K562 (cell line): ENCODE measurements around the gene BBX. TPM values are rescaled to one million over a fixed set of nuclear protein-coding genes. Genes with fewer than 3 reads are reported as not detected.

ENCODE experiments used
- ATAC-seq: fragments of 200-7000 bp; cut with Tn5 transposase; 3 replicates; pipeline ENCODE4 v1.9.1; 2020; ENCODE audit warnings: moderate library complexity
- BruUV-seq: library from RNA; stranded (reverse); fragments of 400-500 nt; replicated peaks from 2 replicates; lab custom pipeline; 2021; lab: Mats Ljungman, UMichigan
- CTCF ChIA-PET: fragments of 300-600 bp; formaldehyde crosslinking; extraction: SDS; loops from one replicate; lab custom pipeline; 2021; ENCODE audit warnings: low intra/inter-chr PET ratio; lab: Yijun Ruan, JAX
- POLR2A ChIA-PET: fragments of 300-600, 350-650 bp; sonication (Branson Sonifier 250); formaldehyde crosslinking; extraction: SDS; loops from one replicate; lab custom pipeline; 2021; ENCODE audit warnings: antibody characterized with exemption, inconsistent platforms; lab: Yijun Ruan, JAX
- DNase-seq, 4 experiments: peaks; one replicate each; pipeline versions ENCODE4 v3.0.0 to v3.0.0-alpha.2; 2011 to 2018; ENCODE audit warnings: low spot score in 3 of 4, mixed read lengths in 3 of 4; ENCODE audit errors: extremely low read depth in 1 of 4
- FAIRE-seq: peaks from 2 replicates; lab custom pipeline; 2011; peaks lifted over from hg19 to GRCh38; lab: Jason Lieb, UNC
- H2AFZ ChIP-seq: 2 replicates; pipeline ENCODE4 v1.6.0; 2011; ENCODE audit warnings: low read depth, low read length, control low read depth, inconsistent platforms
- H3K27ac ChIP-seq: fragments of 200-600 bp; 3 replicates; pipeline ENCODE4 v1.8.0; 2011; ENCODE audit warnings: low read depth, mild to moderate bottlenecking, control low read depth, inconsistent platforms, low read length, moderate library complexity, mixed read lengths; ENCODE audit errors: extremely low read depth
- H3K27me3 ChIP-seq, 2 experiments: fragments of 300-600 bp in 1 of 2; 2 replicates in 1 of 2; 3 replicates in 1 of 2; pipeline versions ENCODE4 v1.6.0 to v1.8.0; 2011; ENCODE audit warnings: inconsistent platforms in 2 of 2, low read length in 2 of 2, mild to moderate bottlenecking in 1 of 2, mixed read lengths in 1 of 2, moderate library complexity in 1 of 2; ENCODE audit not compliant: control insufficient read depth in 2 of 2, insufficient read depth in 2 of 2
- H3K36me3 ChIP-seq: fragments of 300-600 bp; 3 replicates; pipeline ENCODE4 v1.8.0; 2011; ENCODE audit warnings: mild to moderate bottlenecking, low read length, inconsistent platforms; ENCODE audit not compliant: control insufficient read depth, insufficient read depth
- H3K4me1 ChIP-seq, 2 experiments: fragments of 200-600 bp in 1 of 2; replicated peaks in 1 of 2; 2 replicates in 1 of 2; 3 replicates in 1 of 2; pipeline versions ENCODE4 v1.5.1 to v1.8.0; 2011; ENCODE audit warnings: inconsistent platforms in 2 of 2, low read length in 2 of 2, mild to moderate bottlenecking in 1 of 2, mixed read lengths in 1 of 2, moderate library complexity in 1 of 2; ENCODE audit not compliant: control insufficient read depth in 2 of 2, insufficient read depth in 2 of 2
- H3K4me2 ChIP-seq: 2 replicates; pipeline ENCODE4 v1.6.1; 2011; ENCODE audit warnings: low read length, control low read depth, inconsistent platforms, mixed read lengths; ENCODE audit not compliant: insufficient read depth
- H3K4me3 ChIP-seq: fragments of 200-600 bp; sonication (generic), shearing (Covaris generic); 2 replicates; pipeline ENCODE4 v1.5.1; 2016; ENCODE audit warnings: control low read depth, inconsistent platforms
- H3K79me2 ChIP-seq: fragments of 200-600 bp; 3 replicates; pipeline ENCODE4 v1.8.0; 2011; ENCODE audit warnings: low read length, inconsistent platforms; ENCODE audit not compliant: control insufficient read depth, insufficient read depth
- H3K9ac ChIP-seq, 2 experiments: 2 replicates each; pipeline versions ENCODE4 v1.6.0 to v1.6.1; 2011; ENCODE audit warnings: low read depth in 2 of 2, low read length in 2 of 2, control low read depth in 1 of 2, inconsistent platforms in 1 of 2, mild to moderate bottlenecking in 1 of 2, mixed read lengths in 1 of 2; ENCODE audit not compliant: insufficient read depth in 1 of 2
- H3K9me1 ChIP-seq: one replicate; pipeline ENCODE4 v1.6.0; 2011; ENCODE audit warnings: inconsistent platforms, mild to moderate bottlenecking, low read length, moderate library complexity; ENCODE audit not compliant: control insufficient read depth, insufficient read depth
- H3K9me3 ChIP-seq: replicated peaks from 2 replicates; pipeline ENCODE4 v1.5.1; 2011; ENCODE audit warnings: low read depth, low read length, inconsistent platforms; ENCODE audit not compliant: control insufficient read depth, insufficient read depth
- H4K20me1 ChIP-seq: replicated peaks from 2 replicates; pipeline ENCODE4 v1.6.1; 2011; ENCODE audit warnings: low read length, inconsistent platforms, mixed read lengths; ENCODE audit not compliant: control insufficient read depth, insufficient read depth
- BHLHE40 ChIP-seq: IDR thresholded peaks from 2 replicates; pipeline ENCODE4 v1.6.1; 2011; ENCODE audit warnings: low read length, improper control_type of control experiment
- COPS2 ChIP-seq: fragments of 450-650 bp; conservative IDR thresholded peaks from 2 replicates; pipeline ENCODE4 v1.6.1; 2016; ENCODE audit warnings: mild to moderate bottlenecking, moderate library complexity
- GABPB2 ChIP-seq: fragments of 250-450 bp; sonication (Bioruptor Pico); conservative IDR thresholded peaks from 2 replicates; pipeline ENCODE4 v1.5.1; 2021; ENCODE audit warnings: mild to moderate bottlenecking
- MAFK ChIP-seq: IDR thresholded peaks from 2 replicates; pipeline ENCODE4 v1.6.1; 2011; ENCODE audit warnings: low read length, improper control_type of control experiment
- NCOR1 ChIP-seq: fragments of 450-650 bp; IDR thresholded peaks from 2 replicates; pipeline ENCODE4 v1.6.1; 2016; ENCODE audit warnings: mild to moderate bottlenecking, moderate library complexity
- RB1 ChIP-seq: fragments of 450-650 bp; IDR thresholded peaks from 2 replicates; pipeline ENCODE4 v1.6.1; 2017; ENCODE audit warnings: low read depth, mild to moderate bottlenecking
- SIN3B ChIP-seq: fragments of 450-650 bp; IDR thresholded peaks from 2 replicates; pipeline ENCODE4 v1.6.1; 2017; ENCODE audit warnings: low read depth, mild to moderate bottlenecking, moderate library complexity
- TAF9B ChIP-seq: fragments of 450-650 bp; IDR thresholded peaks from 2 replicates; pipeline ENCODE4 v1.6.1; 2018; ENCODE audit warnings: mild to moderate bottlenecking; ENCODE audit not compliant: partially characterized antibody
- TEAD4 ChIP-seq, 2 experiments: sonication (generic) in 1 of 2; formaldehyde crosslinking in 1 of 2; IDR thresholded peaks; 2 replicates each; pipeline versions ENCODE4 v1.6.1 to v1.8.0; 2012 to 2022; ENCODE audit warnings: borderline replicate concordance in 1 of 2, inconsistent platforms in 1 of 2, low read length in 1 of 2, mild to moderate bottlenecking in 1 of 2, missing genetic modification reagents in 1 of 2
- ZNF41 ChIP-seq: fragments of 250-450 bp; sonication (Bioruptor Pico); conservative IDR thresholded peaks from 2 replicates; pipeline ENCODE4 v1.4.0; 2020; ENCODE audit warnings: mild to moderate bottlenecking
- ZNF57 ChIP-seq: fragments of 450-650 bp; formaldehyde crosslinking; IDR thresholded peaks from 2 replicates; pipeline ENCODE4 v1.4.0; 2020; ENCODE audit warnings: mild to moderate bottlenecking, moderate library complexity
- ZNF707 ChIP-seq: fragments of 250-450 bp; sonication (Bioruptor Pico); conservative IDR thresholded peaks from 2 replicates; pipeline ENCODE4 v1.8.0; 2022; ENCODE audit warnings: inconsistent platforms, mild to moderate bottlenecking, moderate library complexity
- WGBS: fragments of 100-300 bp; shearing (Covaris generic); methylation state at CpG from one replicate; pipeline ENCODE4 v1.1.6; 2016; ENCODE audit warnings: low coverage, mixed read lengths; ENCODE audit not compliant: insufficient coverage; ENCODE audit errors: missing lambda C conversion rate; 5-methylcytosine and 5-hydroxymethylcytosine counted together
- in situ Hi-C: fragments of 300-500 bp; cut with MboI; formaldehyde crosslinking; loops from 4 replicates; pipeline ENCODE4 v1.15.0; 2018; ENCODE audit warnings: inconsistent platforms, mixed read lengths
- intact Hi-C: fragments of 100-400 bp; cut with micrococcal nuclease; formaldehyde crosslinking; loops from 2 replicates; pipeline ENCODE4 v1.14.2; 2022
- polyA plus RNA-seq, 8 experiments: library from polyadenylated mRNA; depleted of rRNA in 4 of 8; stranded (reverse) in 5 of 8; unstranded in 3 of 8; fragments of >200 nt; fragmentation: Nextera tagmentation in 2 of 8; fragmentation: Illumina TruSeq in 1 of 8; extraction: Ambion mirVana in 2 of 8; extraction: Trizol in 1 of 8; gene quantifications; 2 replicates each; pipeline versions ENCODE4 v1.2.1 to v1.2.3, GENCODE V29; 2011 to 2014; ENCODE audit warnings: inconsistent platforms in 1 of 8, missing spikeins in 1 of 8
- total RNA-seq, 7 experiments: library from RNA; depleted of rRNA in 6 of 7; stranded (reverse); fragments of >200 nt in 6 of 7; fragmentation: Illumina TruSeq in 2 of 7; extraction: Trizol in 2 of 7; gene quantifications; 2 replicates each; pipeline versions ENCODE4 v1.2.1 to v1.2.3, GENCODE V29; 2011 to 2021; ENCODE audit warnings: low replicate concordance in 1 of 7
- TF ChIP-seq, protein P1 (sequence below): IDR thresholded peaks from 3 replicates; pipeline ENCODE4 v1.6.1; 2011; ENCODE audit warnings: borderline replicate concordance, mild to moderate bottlenecking, moderate library complexity; ENCODE audit not compliant: insufficient read length; ENCODE audit errors: extremely low read depth
- TF ChIP-seq, protein P2 (sequence below): IDR thresholded peaks from 2 replicates; pipeline ENCODE4 v1.6.1; 2011; ENCODE audit warnings: borderline replicate concordance, low read depth, mild to moderate bottlenecking, moderate library complexity, low read length; ENCODE audit not compliant: insufficient read depth, poor library complexity, severe bottlenecking

Gene BBX
- total and polyA plus RNA-seq, 9 of the 15 experiments (the other 6 are each of a cell fraction or from before 2014, with no cell fraction given): 4.9 to 19.5 (median 11.8) TPM

GRCh38 chr3:107668416-107668815 lies 145.7 kb downstream of the BBX start:
- no peak overlapping the region for H3K4me2 ChIP-seq
- DNase-seq (no peak), FAIRE-seq (no peak), ATAC-seq (no peak)
- H2AFZ ChIP-seq: no peak overlapping the region
- H3K9ac ChIP-seq: no peak overlapping the region
- H4K20me1 ChIP-seq: no peaks in the 10 kb centered on the region
- H3K4me3 ChIP-seq: no peak overlapping the region
- no peak overlapping the region for H3K27ac ChIP-seq
- intact Hi-C loops: loop anchor here (10.0 kb wide), 1 partner anchor 94 kb away; no protein-coding TSS in a partner anchor
- no peaks in the 10 kb centered on the region for H3K4me1 ChIP-seq
- POLR2A ChIA-PET: no interaction called here
- in situ Hi-C loops: no loop called here
- no peaks in the 10 kb centered on the region for H3K36me3 ChIP-seq
- 43% methylated on average over 5 of the region's 5 CpGs for WGBS
- no peaks in the 10 kb centered on the region for H3K27me3 ChIP-seq
- no TSS peak for BruUV-seq
- H3K9me3 ChIP-seq: no peaks in the 10 kb centered on the region
- H3K9me1 ChIP-seq: no peaks in the 10 kb centered on the region
- CTCF ChIA-PET: no interaction called here
- no peaks in the 10 kb centered on the region; the same call in 2 of the 3 replicates for H3K79me2 ChIP-seq
- TF ChIP-seq COPS2: no peak
- TF ChIP-seq NCOR1: no peak
- TF ChIP-seq ZNF41 (CRISPR knock-in tag): no peak
- no peak for TF ChIP-seq GABPB2 (CRISPR knock-in tag)
- TF ChIP-seq BHLHE40: no peak
- TF ChIP-seq SIN3B: no peak
- TF ChIP-seq RB1: no peak
- TF ChIP-seq, protein P1, sequence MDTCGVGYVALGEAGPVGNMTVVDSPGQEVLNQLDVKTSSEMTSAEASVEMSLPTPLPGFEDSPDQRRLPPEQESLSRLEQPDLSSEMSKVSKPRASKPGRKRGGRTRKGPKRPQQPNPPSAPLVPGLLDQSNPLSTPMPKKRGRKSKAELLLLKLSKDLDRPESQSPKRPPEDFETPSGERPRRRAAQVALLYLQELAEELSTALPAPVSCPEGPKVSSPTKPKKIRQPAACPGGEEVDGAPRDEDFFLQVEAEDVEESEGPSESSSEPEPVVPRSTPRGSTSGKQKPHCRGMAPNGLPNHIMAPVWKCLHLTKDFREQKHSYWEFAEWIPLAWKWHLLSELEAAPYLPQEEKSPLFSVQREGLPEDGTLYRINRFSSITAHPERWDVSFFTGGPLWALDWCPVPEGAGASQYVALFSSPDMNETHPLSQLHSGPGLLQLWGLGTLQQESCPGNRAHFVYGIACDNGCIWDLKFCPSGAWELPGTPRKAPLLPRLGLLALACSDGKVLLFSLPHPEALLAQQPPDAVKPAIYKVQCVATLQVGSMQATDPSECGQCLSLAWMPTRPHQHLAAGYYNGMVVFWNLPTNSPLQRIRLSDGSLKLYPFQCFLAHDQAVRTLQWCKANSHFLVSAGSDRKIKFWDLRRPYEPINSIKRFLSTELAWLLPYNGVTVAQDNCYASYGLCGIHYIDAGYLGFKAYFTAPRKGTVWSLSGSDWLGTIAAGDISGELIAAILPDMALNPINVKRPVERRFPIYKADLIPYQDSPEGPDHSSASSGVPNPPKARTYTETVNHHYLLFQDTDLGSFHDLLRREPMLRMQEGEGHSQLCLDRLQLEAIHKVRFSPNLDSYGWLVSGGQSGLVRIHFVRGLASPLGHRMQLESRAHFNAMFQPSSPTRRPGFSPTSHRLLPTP: no peak
- TF ChIP-seq ZNF57 (CRISPR knock-in tag): no peak
- no peak for TF ChIP-seq TAF9B
- TF ChIP-seq, protein P2, sequence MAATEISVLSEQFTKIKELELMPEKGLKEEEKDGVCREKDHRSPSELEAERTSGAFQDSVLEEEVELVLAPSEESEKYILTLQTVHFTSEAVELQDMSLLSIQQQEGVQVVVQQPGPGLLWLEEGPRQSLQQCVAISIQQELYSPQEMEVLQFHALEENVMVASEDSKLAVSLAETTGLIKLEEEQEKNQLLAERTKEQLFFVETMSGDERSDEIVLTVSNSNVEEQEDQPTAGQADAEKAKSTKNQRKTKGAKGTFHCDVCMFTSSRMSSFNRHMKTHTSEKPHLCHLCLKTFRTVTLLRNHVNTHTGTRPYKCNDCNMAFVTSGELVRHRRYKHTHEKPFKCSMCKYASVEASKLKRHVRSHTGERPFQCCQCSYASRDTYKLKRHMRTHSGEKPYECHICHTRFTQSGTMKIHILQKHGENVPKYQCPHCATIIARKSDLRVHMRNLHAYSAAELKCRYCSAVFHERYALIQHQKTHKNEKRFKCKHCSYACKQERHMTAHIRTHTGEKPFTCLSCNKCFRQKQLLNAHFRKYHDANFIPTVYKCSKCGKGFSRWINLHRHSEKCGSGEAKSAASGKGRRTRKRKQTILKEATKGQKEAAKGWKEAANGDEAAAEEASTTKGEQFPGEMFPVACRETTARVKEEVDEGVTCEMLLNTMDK: no peak
- no peak for TF ChIP-seq MAFK
- no peak for TF ChIP-seq TEAD4 (IDR thresholded peaks at IDR 0.05; ENCODE audit: low read length)
- TF ChIP-seq TEAD4 (CRISPR knock-in tag; IDR thresholded peaks at IDR 0.05; ENCODE audit: borderline replicate concordance): no peak
- TF ChIP-seq ZNF707: no peak
